ENCODE data around the gene TRPV4.

TRPV4 gene

DNA sequence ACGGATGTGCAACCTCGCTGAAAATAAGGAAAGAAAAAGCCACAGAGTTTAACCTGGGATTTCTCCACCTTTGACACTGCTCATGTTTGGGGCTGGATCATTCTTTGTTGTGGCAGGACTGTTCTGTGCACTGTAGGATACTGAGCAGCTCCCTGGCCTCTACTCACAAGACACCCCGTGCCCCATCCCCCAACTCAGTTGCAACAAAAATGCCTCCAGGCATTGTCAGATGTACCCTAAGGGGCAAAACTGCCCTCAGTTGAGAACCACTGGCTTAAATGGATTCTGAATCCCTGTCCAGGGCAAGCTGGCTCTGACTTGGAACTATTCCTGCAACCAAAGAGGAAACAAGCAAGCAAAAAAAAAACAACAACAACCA lies 45.0 kb upstream of the TRPV4 start:
- no peak for DNase-seq (ENCODE audit: extremely low read depth, low read depth)
- TF ChIP-seq, protein P1, sequence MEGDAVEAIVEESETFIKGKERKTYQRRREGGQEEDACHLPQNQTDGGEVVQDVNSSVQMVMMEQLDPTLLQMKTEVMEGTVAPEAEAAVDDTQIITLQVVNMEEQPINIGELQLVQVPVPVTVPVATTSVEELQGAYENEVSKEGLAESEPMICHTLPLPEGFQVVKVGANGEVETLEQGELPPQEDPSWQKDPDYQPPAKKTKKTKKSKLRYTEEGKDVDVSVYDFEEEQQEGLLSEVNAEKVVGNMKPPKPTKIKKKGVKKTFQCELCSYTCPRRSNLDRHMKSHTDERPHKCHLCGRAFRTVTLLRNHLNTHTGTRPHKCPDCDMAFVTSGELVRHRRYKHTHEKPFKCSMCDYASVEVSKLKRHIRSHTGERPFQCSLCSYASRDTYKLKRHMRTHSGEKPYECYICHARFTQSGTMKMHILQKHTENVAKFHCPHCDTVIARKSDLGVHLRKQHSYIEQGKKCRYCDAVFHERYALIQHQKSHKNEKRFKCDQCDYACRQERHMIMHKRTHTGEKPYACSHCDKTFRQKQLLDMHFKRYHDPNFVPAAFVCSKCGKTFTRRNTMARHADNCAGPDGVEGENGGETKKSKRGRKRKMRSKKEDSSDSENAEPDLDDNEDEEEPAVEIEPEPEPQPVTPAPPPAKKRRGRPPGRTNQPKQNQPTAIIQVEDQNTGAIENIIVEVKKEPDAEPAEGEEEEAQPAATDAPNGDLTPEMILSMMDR (IDR thresholded peaks at IDR 0.05; ENCODE audit: low read depth, low read length), result no peak

DNA sequence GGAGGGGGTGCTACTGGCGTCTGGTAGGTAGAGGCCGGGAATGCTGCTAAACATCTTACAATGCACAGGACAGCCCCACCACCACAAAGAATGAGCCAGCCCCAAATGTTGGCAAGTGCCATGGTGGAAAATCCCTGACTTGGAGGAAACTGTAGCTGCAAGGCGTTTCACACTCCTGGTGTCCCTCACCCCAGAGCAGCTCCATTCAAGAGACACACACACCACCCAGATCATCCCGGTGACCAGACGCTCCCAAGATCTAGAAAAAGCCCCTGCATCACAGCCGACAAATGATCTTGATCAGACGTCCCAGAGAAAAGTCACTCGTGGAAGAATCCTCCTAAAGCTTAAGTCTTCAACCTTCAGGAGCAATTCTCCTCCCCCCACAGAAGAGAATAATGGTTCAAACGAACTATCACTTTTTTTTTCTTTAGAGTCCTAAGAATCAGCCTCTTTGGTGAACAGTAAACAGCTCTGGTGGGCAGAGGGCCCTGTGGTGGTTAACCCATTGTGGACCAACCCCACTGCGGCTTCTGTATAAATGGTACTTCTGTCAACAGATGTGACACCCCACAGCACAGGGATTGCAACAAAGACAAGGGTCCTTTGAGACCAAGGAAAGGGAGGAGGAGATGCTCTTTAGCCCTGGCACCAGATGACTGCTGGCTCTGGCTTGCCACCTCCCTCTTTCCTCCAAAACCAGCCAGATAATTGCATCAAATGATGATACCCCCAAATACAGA lies 44.5 kb upstream of the TRPV4 start:
- no peak for DNase-seq (ENCODE audit: extremely low read depth, low read depth)
- TF ChIP-seq, protein P1 (IDR thresholded peaks at IDR 0.05; ENCODE audit: low read depth, low read length), result no peak

DNA sequence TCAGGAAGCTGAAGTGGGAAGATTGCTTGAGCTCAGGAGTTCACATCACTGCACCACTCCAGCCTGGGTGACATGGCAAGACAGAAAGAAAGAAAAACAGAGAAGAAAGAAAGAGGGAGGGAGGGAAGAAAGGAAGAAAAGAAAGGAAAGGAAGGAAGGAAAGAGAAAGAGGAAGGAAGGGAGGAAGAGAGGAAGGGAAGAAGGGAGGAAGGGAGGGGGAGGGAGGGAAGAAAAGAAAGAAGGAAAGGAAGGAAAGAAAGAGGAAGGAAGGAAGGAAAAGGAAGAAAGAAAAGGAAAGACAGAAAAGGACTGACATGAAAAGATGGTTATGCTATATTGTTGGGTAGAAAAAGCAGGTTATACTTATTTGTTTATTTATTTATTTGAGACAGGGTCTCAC lies 43.2 kb upstream of the TRPV4 start:
- DNase-seq (ENCODE audit: extremely low read depth, low read depth), result no peak
- TF ChIP-seq, protein P1 (IDR thresholded peaks at IDR 0.05; ENCODE audit: low read depth, low read length), result no peak

DNA sequence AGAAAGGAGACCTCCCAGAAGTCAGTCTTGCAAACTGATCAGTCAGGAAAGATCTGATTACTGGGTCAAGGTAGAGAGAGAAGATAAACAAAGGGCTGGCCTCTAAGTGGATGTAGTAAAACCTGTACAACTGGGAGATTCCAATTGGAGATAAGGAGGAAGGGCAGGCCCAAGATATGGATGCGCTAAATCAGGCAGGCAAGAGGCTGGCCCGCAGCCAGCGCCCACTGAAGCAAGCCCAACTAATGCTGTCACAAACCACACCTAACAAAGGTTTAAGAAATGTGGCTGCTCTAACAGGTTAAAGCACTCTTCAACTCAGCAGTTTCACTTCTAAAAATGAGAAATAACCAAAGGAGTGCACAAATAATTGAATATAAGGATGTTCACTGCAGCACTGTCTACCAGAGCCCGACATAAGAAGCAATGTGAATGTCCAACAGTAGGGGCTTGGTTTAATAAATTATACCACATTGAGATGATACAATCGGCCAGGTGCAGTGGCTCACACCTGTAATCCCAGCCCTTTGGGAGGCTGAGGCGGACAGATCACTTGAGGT lies 42.5 kb upstream of the TRPV4 start:
- TF ChIP-seq, protein P1 (IDR thresholded peaks at IDR 0.05; ENCODE audit: low read depth, low read length), result no peak
- no peak for DNase-seq (ENCODE audit: extremely low read depth, low read depth)

- TF ChIP-seq, protein P1 (IDR thresholded peaks at IDR 0.05; ENCODE audit: low read depth, low read length), result no peak
- DNase-seq (ENCODE audit: extremely low read depth, low read depth), result no peak
These were observed 40.5 kb upstream of the TRPV4 start for GRCh38 chr12:109873653-109874052.

- no peak for DNase-seq (ENCODE audit: extremely low read depth, low read depth)
- TF ChIP-seq, protein P1 (IDR thresholded peaks at IDR 0.05; ENCODE audit: low read depth, low read length), result no peak
These were observed 38.6 kb upstream of the TRPV4 start for GRCh38 chr12:109871668-109872314.

DNA sequence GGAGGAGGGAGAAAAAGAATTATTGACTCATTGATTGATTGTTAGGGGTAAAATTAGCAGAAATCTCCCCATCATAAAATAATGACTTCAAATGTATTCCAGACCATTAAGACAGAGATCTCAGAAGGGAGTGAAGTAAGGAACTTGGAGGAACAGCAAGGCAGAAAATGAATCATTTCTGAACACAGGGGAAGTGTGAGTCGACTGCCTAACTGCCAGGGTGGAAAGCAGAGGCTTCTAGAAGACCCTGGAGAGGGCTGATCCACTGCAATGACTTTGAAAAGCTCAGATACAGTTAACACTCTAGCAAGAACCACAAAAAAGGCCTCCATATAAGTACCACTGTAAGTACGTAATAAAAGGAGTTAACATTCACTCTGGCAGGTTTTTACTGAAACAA lies 37.5 kb upstream of the TRPV4 start:
- DNase-seq (ENCODE audit: extremely low read depth, low read depth), result no peak

More for the DNA sequence above, 37.5 kb upstream of the TRPV4 start:
- TF ChIP-seq, protein P1 (IDR thresholded peaks at IDR 0.05; ENCODE audit: low read depth, low read length), result no peak

Data from AG09319 (cell line).